PC-3 (cell line): ENCODE results near the gene GABBR2. TPM values are rescaled to one million over a fixed set of nuclear protein-coding genes. Genes with fewer than 3 reads are reported as not detected.

ENCODE experiments used
- ATAC-seq: fragments of 200-7000 bp; cut with Tn5 transposase; 2 replicates; pipeline ENCODE4 v1.9.1; 2020; ENCODE audit warnings: mild to moderate bottlenecking, moderate library complexity
- BruUV-seq: library from RNA; stranded (reverse); fragments of 400-500 nt; replicated peaks from 2 replicates; lab custom pipeline; 2021; lab: Mats Ljungman, UMichigan
- CTCF ChIA-PET: fragments of 300-600 bp; sonication (Branson Sonifier 250); formaldehyde crosslinking; loops from one replicate; lab custom pipeline; 2022; ENCODE audit warnings: antibody characterized with exemption; lab: Charles Lee
- POLR2A ChIA-PET: fragments of 300-600 bp; sonication (Branson Sonifier 250); formaldehyde crosslinking; loops from one replicate; lab custom pipeline; 2022; ENCODE audit warnings: antibody characterized with exemption; ENCODE audit not compliant: unreplicated experiment; lab: Charles Lee
- DNase-seq: peaks from one replicate; pipeline ENCODE4 v3.0.0-alpha.2; 2015
- H2AFZ ChIP-seq: fragments of 300-600 bp; sonication (generic); 2 replicates; pipeline ENCODE4 v1.6.0; 2016; ENCODE audit warnings: antibody characterized with exemption, low read length
- H3F3A ChIP-seq: fragments of 300-600 bp; sonication (generic); one replicate; pipeline ENCODE4 v1.6.0; 2017; ENCODE audit warnings: antibody characterized with exemption, low read length, control low read depth, mild to moderate bottlenecking; ENCODE audit not compliant: unreplicated experiment
- H3K27ac ChIP-seq: fragments of 300-600 bp; sonication (generic); 2 replicates; pipeline ENCODE4 v1.5.1; 2016; ENCODE audit warnings: mild to moderate bottlenecking, low read length
- H3K27me3 ChIP-seq: fragments of 300-600 bp; sonication (generic); 2 replicates; pipeline ENCODE4 v1.6.1; 2016; ENCODE audit warnings: low read length, mixed read lengths
- H3K36me3 ChIP-seq: fragments of 300-600 bp; sonication (generic); 2 replicates; pipeline ENCODE4 v1.6.1; 2016; ENCODE audit warnings: low read depth, mixed run types, low read length, mixed read lengths
- H3K4me1 ChIP-seq: fragments of 300-600 bp; sonication (generic); 2 replicates; pipeline ENCODE4 v1.5.1; 2016; ENCODE audit warnings: low read length; ENCODE audit not compliant: insufficient read depth
- H3K4me2 ChIP-seq: fragments of 300-600 bp; sonication (generic); 2 replicates; pipeline ENCODE4 v1.6.0; 2016; ENCODE audit warnings: low read length
- H3K4me3 ChIP-seq: fragments of 300-600 bp; sonication (generic); 2 replicates; pipeline ENCODE4 v1.5.1; 2016; ENCODE audit warnings: mild to moderate bottlenecking, low read length, mixed read lengths
- H3K79me2 ChIP-seq: fragments of 300-600 bp; sonication (generic); 2 replicates; pipeline ENCODE4 v1.6.1; 2017; ENCODE audit warnings: low read length, mixed read lengths
- H3K9ac ChIP-seq: fragments of 300-600 bp; sonication (generic); 2 replicates; pipeline ENCODE4 v1.6.0; 2016; ENCODE audit warnings: mild to moderate bottlenecking, low read length
- H3K9me2 ChIP-seq: fragments of 300-600 bp; sonication (generic); replicated peaks from 2 replicates; pipeline ENCODE4 v1.6.1; 2016; ENCODE audit warnings: mixed run types, low read length, mixed read lengths
- H3K9me3 ChIP-seq: fragments of 300-600 bp; sonication (generic); 2 replicates; pipeline ENCODE4 v1.6.1; 2016; ENCODE audit warnings: low read length, mixed read lengths
- H4K20me1 ChIP-seq: fragments of 300-600 bp; sonication (generic); 2 replicates; pipeline ENCODE4 v1.6.1; 2016; ENCODE audit warnings: low read length, mixed read lengths
- CTCF ChIP-seq: fragments of 300-600 bp; sonication (generic); conservative IDR thresholded peaks from 2 replicates; pipeline ENCODE4 v1.5.1; 2017; ENCODE audit warnings: antibody characterized with exemption, low read depth, mild to moderate bottlenecking, low read length
- EZH2 ChIP-seq: fragments of 300-600 bp; sonication (generic); IDR thresholded peaks from one replicate; pipeline ENCODE4 v1.6.1; 2017; ENCODE audit warnings: antibody characterized with exemption, mild to moderate bottlenecking, low read length; ENCODE audit not compliant: unreplicated experiment
- EZH2phosphoT487 ChIP-seq: fragments of 300-600 bp; sonication (generic); IDR thresholded peaks from 2 replicates; pipeline ENCODE4 v1.6.1; 2018; ENCODE audit warnings: mild to moderate bottlenecking, antibody characterized with exemption, low read length, borderline replicate concordance
- intact Hi-C: fragments of 100-400 bp; cut with micrococcal nuclease; formaldehyde crosslinking; loops from 2 replicates; pipeline ENCODE4 v1.9.0; 2023
- total RNA-seq: library from RNA; depleted of rRNA; stranded (reverse); fragments of >200 nt; gene quantifications from 2 replicates; pipeline ENCODE4 v1.2.3, GENCODE V29; 2014

Gene GABBR2
- total RNA-seq, 1 experiment from 2014 or later = 0.44 TPM

GRCh38 chr9:98532574-98532973 lies 176.2 kb downstream of the GABBR2 start:
- H3K4me3 ChIP-seq = no peak overlapping the region
- ChIA-PET POLR2A (no interaction called here), CTCF (no interaction called here)
- no peaks in the 10 kb centered on the region for H3K9me2 ChIP-seq
- H3K9ac ChIP-seq = no peak overlapping the region
- no TSS peak for BruUV-seq
- H3K4me2 ChIP-seq = no peak overlapping the region
- intact Hi-C loops = no loop called here
- no peak overlapping the region for H2AFZ ChIP-seq
- DNase-seq (no peak), ATAC-seq (no peak)
- no peaks in the 10 kb centered on the region for H3K9me3 ChIP-seq
- no peaks in the 10 kb centered on the region for H4K20me1 ChIP-seq
- TF ChIP-seq EZH2 (no peak), CTCF (no peak), EZH2phosphoT487 (no peak)
- H3K79me2 ChIP-seq = no peaks in the 10 kb centered on the region
- H3K27me3 ChIP-seq = no peaks in the 10 kb centered on the region
- H3K27ac ChIP-seq = no peak overlapping the region
- no peaks in the 10 kb centered on the region for H3K4me1 ChIP-seq
- no peaks in the 10 kb centered on the region for H3K36me3 ChIP-seq
- H3F3A ChIP-seq = no peaks in the 10 kb centered on the region

- Histone ChIP-seq H3K4me3 (no peak overlapping the region), H4K20me1 (no peaks in the 10 kb centered on the region), H3K4me1 (no peaks in the 10 kb centered on the region), H2AFZ (no peak overlapping the region), H3K4me2 (no peak overlapping the region), H3K79me2 (no peaks in the 10 kb centered on the region), H3K9ac (no peak overlapping the region), H3K27ac (no peak overlapping the region), H3F3A (no peaks in the 10 kb centered on the region), H3K36me3 (no peaks in the 10 kb centered on the region), H3K9me3 (no peaks in the 10 kb centered on the region), H3K27me3 (no peaks in the 10 kb centered on the region), H3K9me2 (no peaks in the 10 kb centered on the region)
- ATAC-seq = no peak
- POLR2A ChIA-PET = no interaction called here
- DNase-seq = no peak
- TF ChIP-seq EZH2phosphoT487 (no peak), EZH2 (no peak), CTCF (no peak)
- no TSS peak for BruUV-seq
- intact Hi-C loops = no loop called here
- CTCF ChIA-PET = no interaction called here
These were observed 176.6 kb downstream of the GABBR2 start for GRCh38 chr9:98532147-98532546.

GRCh38 chr9:98530806-98531386 lies 177.8 kb downstream of the GABBR2 start:
- BruUV-seq = no TSS peak
- CTCF ChIA-PET = no interaction called here

More at GRCh38 chr9:98530806-98531386, 177.8 kb downstream of the GABBR2 start:
- Histone ChIP-seq H2AFZ (no peak overlapping the region), H3K4me2 (no peak overlapping the region), H3F3A (no peaks in the 10 kb centered on the region), H3K9me2 (no peaks in the 10 kb centered on the region), H3K9me3 (no peaks in the 10 kb centered on the region), H3K4me3 (no peak overlapping the region), H3K4me1 (no peaks in the 10 kb centered on the region), H3K36me3 (no peaks in the 10 kb centered on the region), H3K79me2 (no peaks in the 10 kb centered on the region), H3K27me3 (no peaks in the 10 kb centered on the region), H4K20me1 (no peaks in the 10 kb centered on the region), H3K9ac (no peak overlapping the region), H3K27ac (no peak overlapping the region)
- POLR2A ChIA-PET = no interaction called here
- intact Hi-C loops = no loop called here
- TF ChIP-seq EZH2phosphoT487 (no peak), CTCF (no peak), EZH2 (no peak)
- DNase-seq (no peak), ATAC-seq (no peak)
